Jurkat, Clone E6-1 (cell line): ENCODE measurements around the gene ZMYM2.
A peak's percentile ranks its signal among the peaks of the same experiment; 100 is the strongest.
"Not testable (repeated sequence)": the region's sequence is repeated elsewhere in the genome, so short reads cannot be mapped to it uniquely, and the experiment has no call there.

ENCODE experiments used
- DNase-seq: peaks from one replicate; pipeline ENCODE4 v3.0.0-alpha.2; 2011; ENCODE audit warnings: low read depth, low spot score
- H3K4me3 ChIP-seq: 2 replicates; pipeline ENCODE4 v1.5.1; 2011; ENCODE audit warnings: mild to moderate bottlenecking, low read length, control low read depth, moderate library complexity

The ZMYM2 gene

DNA sequence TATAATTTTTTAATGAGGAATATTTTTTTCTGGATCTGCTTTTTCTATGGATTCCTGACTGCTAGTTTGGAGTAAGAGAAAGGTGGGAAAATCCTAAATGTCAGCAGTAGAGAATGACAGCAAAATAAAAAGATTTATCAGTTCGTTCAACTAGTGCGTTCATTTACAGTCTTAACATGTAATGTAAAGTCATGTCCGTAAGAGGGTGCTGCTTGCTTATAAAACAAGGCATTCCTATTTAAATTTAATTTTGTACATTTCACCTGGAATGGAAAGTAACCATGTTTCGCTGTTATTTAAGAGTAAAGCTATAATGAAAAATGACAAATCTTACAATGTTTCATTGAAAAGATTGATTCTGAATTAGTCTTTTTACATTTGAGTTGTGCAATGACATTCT, 76.6 kb downstream of the ZMYM2 start:
- no peak overlapping the region for H3K4me3 ChIP-seq
- DNase-seq: peak; percentile 25

- H3K4me3 ChIP-seq: no peak overlapping the region
- DNase-seq: no peak
Measured at GRCh38 chr13:20037908-20038307, 79.4 kb downstream of the ZMYM2 start.

- not testable (repeated sequence) for H3K4me3 ChIP-seq, DNase-seq
Measured at GRCh38 chr13:20042603-20043002, 84.1 kb downstream of the ZMYM2 start.

DNA sequence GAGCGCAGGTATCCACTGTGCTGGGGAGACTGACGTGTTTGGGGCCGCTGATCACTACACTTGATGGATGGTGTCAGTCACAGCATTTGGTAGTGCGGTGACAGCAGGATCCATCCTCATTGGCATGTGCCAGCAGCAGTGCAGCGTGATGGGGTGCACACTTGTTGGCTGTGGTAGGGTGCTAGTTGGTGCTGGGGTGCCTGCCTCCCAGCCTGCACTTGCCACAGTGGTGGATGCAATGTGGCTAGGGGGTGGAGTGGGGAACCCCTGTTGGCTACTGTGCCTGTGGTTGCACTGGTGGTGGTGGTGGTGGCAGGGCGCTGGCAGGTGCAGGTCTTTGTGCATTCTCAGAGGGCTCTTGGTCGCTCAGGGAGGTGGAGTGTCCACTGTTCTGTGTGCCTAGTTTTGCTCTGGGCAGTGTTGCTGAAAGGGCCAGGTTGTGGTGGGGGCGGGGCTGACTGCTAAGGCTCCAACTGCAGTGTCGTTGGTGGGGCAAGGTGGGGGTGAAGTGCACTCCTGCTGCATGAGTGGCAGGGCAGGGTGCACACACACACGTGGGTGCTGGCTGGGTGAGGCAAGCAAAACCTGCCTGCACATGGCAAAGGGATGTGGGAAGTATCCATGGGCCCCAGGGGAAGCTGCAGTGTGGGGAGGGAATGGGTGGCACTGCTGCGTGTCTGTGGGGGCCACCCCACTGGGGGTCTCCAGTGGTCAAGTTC, 84.8 kb downstream of the ZMYM2 start:
- DNase-seq: no peak
- no peak overlapping the region for H3K4me3 ChIP-seq

DNA sequence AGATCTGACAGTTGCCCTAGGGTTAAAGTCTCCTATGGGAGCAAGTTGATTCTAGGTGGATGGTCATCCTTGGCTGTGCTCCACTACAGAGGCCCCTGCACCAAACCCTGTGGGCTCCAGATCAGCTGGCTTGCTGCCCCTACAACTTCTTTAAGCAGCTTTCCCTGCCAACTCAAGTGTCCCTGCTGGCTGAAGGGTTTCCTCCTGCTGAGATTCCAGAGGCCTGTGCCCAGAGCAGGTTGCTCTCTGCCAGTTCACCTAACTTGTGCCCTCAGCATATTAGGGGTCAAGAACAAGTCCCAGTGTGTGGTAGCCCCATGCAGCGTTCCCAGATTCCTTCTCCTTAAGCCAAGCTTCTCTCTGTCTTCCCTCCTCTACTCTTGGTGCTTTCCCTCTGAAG, 85.6 kb downstream of the ZMYM2 start:
- no peak for DNase-seq
- H3K4me3 ChIP-seq: no peak overlapping the region

DNA sequence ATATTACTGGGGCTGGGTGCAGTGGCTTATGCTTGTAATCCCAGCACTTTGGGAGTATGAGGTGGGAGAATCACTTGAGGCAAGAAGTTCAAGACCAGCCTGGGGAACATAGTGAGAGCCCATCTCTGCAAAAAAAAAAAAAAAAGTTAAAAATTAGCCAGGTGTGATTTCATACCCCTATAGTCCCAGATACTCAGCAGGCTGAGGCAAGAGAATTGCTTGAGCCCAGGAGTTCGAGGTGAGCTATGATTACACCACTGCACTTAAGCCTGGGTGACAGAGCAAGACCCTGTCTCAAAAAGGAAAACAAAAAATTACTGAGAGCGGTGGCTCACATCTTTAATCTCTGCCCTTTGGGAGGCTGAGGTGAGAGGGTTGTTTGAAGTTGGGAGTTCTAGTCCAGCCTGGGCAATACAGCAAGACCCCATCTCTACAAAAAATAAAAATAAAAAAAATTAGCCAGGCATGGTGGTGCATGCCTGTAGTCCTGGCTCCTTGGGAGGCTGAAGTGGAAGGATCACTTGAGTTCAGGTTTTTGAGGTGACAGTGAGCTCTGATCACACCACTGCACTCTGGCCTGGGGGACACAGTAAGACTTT, 87.5 kb downstream of the ZMYM2 start:
- no peak for DNase-seq

GRCh38 chr13:20049558-20050473, 91.3 kb downstream of the ZMYM2 start:
- DNase-seq: no peak
- H3K4me3 ChIP-seq: no peak overlapping the region

More for the DNA sequence above, 87.5 kb downstream of the ZMYM2 start:
- no peak overlapping the region for H3K4me3 ChIP-seq

GRCh38 chr13:20051366-20051765, 92.8 kb downstream of the ZMYM2 start:
- H3K4me3 ChIP-seq: no peak overlapping the region
- no peak for DNase-seq

DNA sequence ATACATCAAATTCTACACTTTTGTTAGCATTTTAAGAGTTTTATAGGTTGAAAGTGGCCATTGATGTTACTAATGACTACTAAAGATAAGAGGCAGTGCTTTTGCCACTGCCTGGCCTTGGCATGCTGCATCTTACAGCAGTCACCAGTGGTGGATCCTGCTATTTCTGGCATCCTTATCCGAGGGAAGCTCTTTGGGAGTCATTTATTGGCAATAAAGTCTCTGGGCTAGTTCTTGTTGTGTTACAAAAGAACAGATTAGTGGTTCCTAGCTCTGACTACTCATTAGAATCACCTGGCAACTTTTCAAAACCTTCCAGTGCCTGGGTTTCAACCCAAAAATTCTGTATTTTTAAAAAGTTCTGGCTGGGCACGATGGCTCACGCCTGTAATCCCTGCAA, 94.5 kb downstream of the ZMYM2 start:
- no peak for DNase-seq
- H3K4me3 ChIP-seq: no peak overlapping the region

GRCh38 chr13:20053891-20054290, 95.4 kb downstream of the ZMYM2 start:
- no peak for DNase-seq
- no peak overlapping the region for H3K4me3 ChIP-seq

DNA sequence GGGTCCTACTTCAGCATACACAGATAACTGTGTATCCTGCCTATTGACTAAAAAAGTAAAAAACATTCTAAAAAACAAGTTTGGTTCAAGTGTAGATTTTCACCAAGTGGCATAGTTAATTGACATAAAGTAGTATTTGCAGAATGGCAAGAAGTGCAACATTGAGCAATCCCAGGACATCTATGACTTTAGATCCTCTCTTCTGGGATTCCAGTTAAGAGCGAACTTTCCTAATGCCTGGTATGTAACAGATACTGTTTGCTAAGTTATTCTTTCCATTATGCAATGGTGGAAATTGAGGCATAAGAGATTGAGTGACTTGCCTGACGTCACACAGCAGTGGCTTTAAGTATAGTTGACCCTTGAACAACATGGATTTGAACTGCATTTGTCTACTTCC, 96.1 kb downstream of the ZMYM2 start:
- no peak for DNase-seq
- no peak overlapping the region for H3K4me3 ChIP-seq

DNA sequence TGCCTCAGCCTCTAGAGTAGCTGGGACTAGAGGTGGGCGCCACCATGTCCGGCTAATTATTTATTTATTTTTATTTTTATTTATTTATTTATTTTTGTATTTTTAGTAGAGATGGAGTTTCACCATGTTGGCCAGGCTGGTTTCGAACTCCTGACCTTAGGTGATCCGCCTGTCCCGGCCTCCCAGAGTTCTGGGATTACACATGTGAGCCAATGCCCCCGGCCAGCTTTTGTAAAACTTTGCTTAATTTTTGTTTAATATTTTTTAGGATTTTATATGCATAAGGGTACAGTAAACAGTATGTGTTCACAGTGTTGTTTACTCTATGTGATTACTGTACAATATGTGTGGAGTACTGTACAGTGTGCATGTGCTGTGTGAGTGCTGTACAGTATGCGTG, 98.7 kb downstream of the ZMYM2 start:
- no peak for DNase-seq
- H3K4me3 ChIP-seq: no peak overlapping the region

- H3K4me3 ChIP-seq: no peak overlapping the region
- DNase-seq: no peak
Measured at GRCh38 chr13:20057963-20058362, 99.4 kb downstream of the ZMYM2 start.

GRCh38 chr13:20058476-20058875, 99.9 kb downstream of the ZMYM2 start:
- H3K4me3 ChIP-seq: no peak overlapping the region
- DNase-seq: no peak

DNA sequence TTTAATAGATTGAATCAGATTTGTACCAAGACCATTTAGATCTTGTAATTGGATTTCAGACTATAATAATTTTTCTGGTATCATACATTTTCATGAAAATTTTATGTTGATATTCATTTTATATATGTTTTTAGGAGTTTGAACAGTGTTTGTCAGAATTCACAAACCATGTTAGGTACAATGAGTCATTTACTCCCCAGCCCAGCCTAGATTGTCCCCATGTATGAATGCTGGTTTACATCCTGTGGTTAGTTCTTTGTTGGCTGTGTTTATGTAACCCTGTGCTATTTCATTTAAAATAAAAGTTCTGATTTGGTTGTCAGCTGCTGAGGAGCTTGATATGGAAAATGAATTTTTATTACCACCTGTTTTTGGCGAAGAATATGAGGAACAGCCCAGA, 105.6 kb downstream of the ZMYM2 start:
- DNase-seq: no peak

DNA sequence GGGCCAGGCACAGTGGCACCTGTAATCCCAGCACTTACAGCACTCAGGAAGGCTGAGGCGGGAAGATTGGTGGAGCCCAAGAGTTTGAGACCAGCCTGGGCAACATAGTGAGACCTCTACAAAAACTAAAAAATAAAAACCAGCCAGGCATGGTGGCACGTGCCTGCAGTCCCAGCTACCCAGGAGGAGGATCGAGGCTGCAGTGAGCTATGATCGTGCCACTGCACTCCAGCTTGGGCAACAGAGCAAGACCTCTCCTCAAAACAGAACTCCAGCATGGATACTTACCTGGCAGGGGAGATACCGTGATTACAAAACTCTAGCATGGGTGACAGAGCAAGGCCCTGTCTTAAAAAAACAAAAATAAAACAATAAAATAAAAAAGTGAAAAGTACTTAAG, 107.0 kb downstream of the ZMYM2 start:
- no peak for DNase-seq
- H3K4me3 ChIP-seq: no peak overlapping the region

More for the DNA sequence above, 105.6 kb downstream of the ZMYM2 start:
- no peak overlapping the region for H3K4me3 ChIP-seq

- H3K4me3 ChIP-seq: no peak overlapping the region
- DNase-seq: no peak
Measured at GRCh38 chr13:20069956-20070355, 111.4 kb downstream of the ZMYM2 start.

DNA sequence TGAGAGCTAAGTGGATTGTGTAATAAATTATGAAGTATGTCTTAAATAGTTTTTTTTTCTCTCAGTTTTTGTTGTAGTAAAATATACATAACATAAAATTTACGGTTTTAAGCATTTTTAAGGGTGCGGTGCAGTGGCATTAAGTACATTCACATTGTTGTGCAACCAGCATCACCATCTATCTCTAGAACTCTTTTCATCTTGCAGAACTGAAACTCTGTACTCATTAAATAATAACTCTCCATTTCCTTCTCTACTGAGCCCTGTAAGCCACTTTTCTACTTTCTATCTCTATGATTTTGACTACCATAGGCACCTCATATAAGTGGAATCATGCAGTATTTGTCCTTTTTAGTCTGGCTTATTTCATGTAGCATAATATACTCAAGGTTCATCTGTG, 115.2 kb downstream of the ZMYM2 start:
- DNase-seq: no peak
- H3K4me3 ChIP-seq: no peak overlapping the region

- H3K4me3 ChIP-seq: no peak overlapping the region
- no peak for DNase-seq
Measured at GRCh38 chr13:20074966-20075365, 116.4 kb downstream of the ZMYM2 start.

- no peak for DNase-seq
- H3K4me3 ChIP-seq: no peak overlapping the region
Measured at GRCh38 chr13:20077086-20077485, 118.6 kb downstream of the ZMYM2 start.
